Islet of Langerhans (tissue), 1 donor: ENCODE measurements around the gene CMC2.

Experiments
- FAIRE-seq: peaks from one replicate; lab custom pipeline; 2011; peaks lifted over from hg19 to GRCh38; lab: Jason Lieb, UNC

Gene CMC2

GRCh38 chr16:81006813-81007695, at the start of gene CMC2, which contains the start of gene CENPN:
CMC2 (minus strand) TSS chr16:81006885; CDS start chr16:80997394, 9,491 bp downstream.
CENPN (plus strand) TSS chr16:81007214; CDS start chr16:81011940, 4,726 bp downstream.
- FAIRE-seq: no peak

GRCh38 chr16:81053761-81054160, 47.1 kb upstream of the CMC2 start:
- FAIRE-seq: peak; percentile 45

- FAIRE-seq: no peak
Measured at GRCh38 chr16:81042821-81043220, 36.1 kb upstream of the CMC2 start.

GRCh38 chr16:81041696-81042095, 35.0 kb upstream of the CMC2 start:
- no peak for FAIRE-seq

GRCh38 chr16:81040842-81041241, 34.2 kb upstream of the CMC2 start:
- no peak for FAIRE-seq

- no peak for FAIRE-seq
Measured at GRCh38 chr16:81040131-81040530, 33.4 kb upstream of the CMC2 start.

- no peak for FAIRE-seq
Measured at GRCh38 chr16:81036751-81037350, 30.2 kb upstream of the CMC2 start.

- no peak for FAIRE-seq
Measured at GRCh38 chr16:81035975-81036750, 29.5 kb upstream of the CMC2 start.

GRCh38 chr16:81035398-81035974, 28.8 kb upstream of the CMC2 start, which contains the start of gene ATMIN:
ATMIN (plus strand) TSS chr16:81035842; CDS start chr16:81035871, 29 bp downstream.
- no peak for FAIRE-seq

- no peak for FAIRE-seq
Measured at GRCh38 chr16:81029930-81030604, 23.4 kb upstream of the CMC2 start.

GRCh38 chr16:81026429-81026828, 19.7 kb upstream of the CMC2 start:
- FAIRE-seq: no peak

GRCh38 chr16:81018496-81018895, 11.8 kb upstream of the CMC2 start:
- no peak for FAIRE-seq

- no peak for FAIRE-seq
Measured at GRCh38 chr16:81014672-81015071, 8.0 kb upstream of the CMC2 start.

GRCh38 chr16:81012974-81013373, 6.3 kb upstream of the CMC2 start:
- no peak for FAIRE-seq

- FAIRE-seq: no peak
Measured at GRCh38 chr16:81008505-81008789, 1.8 kb upstream of the CMC2 start.

GRCh38 chr16:81006211-81006812, 373 bp downstream of the CMC2 start:
- FAIRE-seq: no peak

GRCh38 chr16:81005610-81006161, 999 bp downstream of the CMC2 start:
- no peak for FAIRE-seq

GRCh38 chr16:81004646-81005353, 1.9 kb downstream of the CMC2 start:
- FAIRE-seq: peak; percentile 43

GRCh38 chr16:81003610-81004460, 2.9 kb downstream of the CMC2 start:
- no peak for FAIRE-seq

GRCh38 chr16:81003064-81003463, 3.6 kb downstream of the CMC2 start:
- no peak for FAIRE-seq
